ENCODE measurements around the gene ADK.
"Not testable (repeated sequence)": the region's sequence is repeated elsewhere in the genome, so short reads cannot be mapped to it uniquely, and the experiment has no call there.

The ADK gene

GRCh38 chr10:74521526-74521925, 370.5 kb downstream of the ADK start:
- Histone ChIP-seq H3K27ac (replicated peaks) (no peak overlapping the region), H3K27me3 (ENCODE audit: insufficient read depth, poor library complexity, severe bottlenecking) (no peaks in the 10 kb centered on the region), H3K4me3 (replicated peaks; ENCODE audit: insufficient read depth, low read length) (no peak overlapping the region)
- TF ChIP-seq CTCF (IDR thresholded peaks at IDR 0.05; ENCODE audit: insufficient read depth, low read length) (no peak), SPI1 (IDR thresholded peaks at IDR 0.05; ENCODE audit: borderline replicate concordance, low read depth) (no peak), REST (IDR thresholded peaks at IDR 0.05; ENCODE audit: insufficient replicate concordance, low read depth) (no peak), GABPA (IDR thresholded peaks at IDR 0.05; ENCODE audit: low read depth) (no peak), POLR2AphosphoS5 (IDR thresholded peaks at IDR 0.05; ENCODE audit: low read depth) (no peak)
- DNase-seq (ENCODE audit: low read depth in 1 of 2, low spot score in 1 of 2): no peak

- H3K27ac ChIP-seq (replicated peaks): no peak overlapping the region
- no peak overlapping the region for H3K4me3 ChIP-seq (replicated peaks; ENCODE audit: insufficient read depth, low read length)
- TF ChIP-seq POLR2AphosphoS5 (IDR thresholded peaks at IDR 0.05; ENCODE audit: low read depth): no peak
- no peak for TF ChIP-seq GABPA (IDR thresholded peaks at IDR 0.05; ENCODE audit: low read depth)
- no peak for TF ChIP-seq REST (IDR thresholded peaks at IDR 0.05; ENCODE audit: insufficient replicate concordance, low read depth)
- no peak for DNase-seq (ENCODE audit: low read depth in 1 of 2, low spot score in 1 of 2)
- no peaks in the 10 kb centered on the region for H3K27me3 ChIP-seq (ENCODE audit: insufficient read depth, poor library complexity, severe bottlenecking)
Observed at GRCh38 chr10:74523199-74523598, 372.2 kb downstream of the ADK start.

- TF ChIP-seq REST (IDR thresholded peaks at IDR 0.05; ENCODE audit: insufficient replicate concordance, low read depth) (no peak), CTCF (IDR thresholded peaks at IDR 0.05; ENCODE audit: insufficient read depth, low read length) (no peak), SPI1 (IDR thresholded peaks at IDR 0.05; ENCODE audit: borderline replicate concordance, low read depth) (no peak), GABPA (IDR thresholded peaks at IDR 0.05; ENCODE audit: low read depth) (no peak), POLR2AphosphoS5 (IDR thresholded peaks at IDR 0.05; ENCODE audit: low read depth) (no peak)
- no peaks in the 10 kb centered on the region for H3K27me3 ChIP-seq (ENCODE audit: insufficient read depth, poor library complexity, severe bottlenecking)
- no peak overlapping the region for H3K27ac ChIP-seq (replicated peaks)
- no peak overlapping the region for H3K4me3 ChIP-seq (replicated peaks; ENCODE audit: insufficient read depth, low read length)
- no peak for DNase-seq (ENCODE audit: low read depth in 1 of 2, low spot score in 1 of 2)
Observed at GRCh38 chr10:74525885-74526284, 374.9 kb downstream of the ADK start.

GRCh38 chr10:74527611-74528010, 376.6 kb downstream of the ADK start:
- H3K27me3 ChIP-seq (ENCODE audit: insufficient read depth, poor library complexity, severe bottlenecking); H3K4me3 ChIP-seq (replicated peaks; ENCODE audit: insufficient read depth, low read length); H3K27ac ChIP-seq (replicated peaks): not testable (repeated sequence)

More at GRCh38 chr10:74527611-74528010, 376.6 kb downstream of the ADK start:
- not testable (repeated sequence) for DNase-seq (ENCODE audit: low read depth in 1 of 2, low spot score in 1 of 2)

Measured in HL-60 (cell line).